Neural progenitor cell (in vitro differentiated cells): Measurements from ENCODE around the gene LMF1. TPM values are rescaled to one million over a fixed set of nuclear protein-coding genes. Genes with fewer than 3 reads are reported as not detected.
A peak's percentile ranks its signal among the peaks of the same experiment; 100 is the strongest.

ENCODE experiments used
- DNase-seq: peaks from one replicate; pipeline ENCODE4 v3.0.0-alpha.2; 2016; ENCODE audit warnings: low spot score
- H2AFZ ChIP-seq: fragments of 200-600 bp; sonication (generic); replicated peaks from 2 replicates; pipeline ENCODE4 v1.6.1; 2016; ENCODE audit warnings: antibody characterized with exemption
- H3F3A ChIP-seq: fragments of 200-600 bp; sonication (generic); 2 replicates; pipeline ENCODE4 v1.6.1; 2016; ENCODE audit warnings: antibody characterized with exemption, low read depth
- H3K27ac ChIP-seq: fragments of 200-600 bp; sonication (generic); 2 replicates; pipeline ENCODE4 v1.5.1; 2016; ENCODE audit warnings: mild to moderate bottlenecking
- H3K27me3 ChIP-seq: fragments of 200-600 bp; sonication (generic); 2 replicates; pipeline ENCODE4 v1.6.1; 2016; ENCODE audit warnings: mild to moderate bottlenecking, moderate library complexity
- H3K36me3 ChIP-seq: fragments of 200-600 bp; sonication (generic); 2 replicates; pipeline ENCODE4 v1.5.1; 2016
- H3K4me1 ChIP-seq: fragments of 200-600 bp; sonication (generic); 2 replicates; pipeline ENCODE4 v1.6.1; 2016; ENCODE audit warnings: mixed run types
- H3K4me2 ChIP-seq: fragments of 200-600 bp; sonication (generic); 2 replicates; pipeline ENCODE4 v1.6.1; 2016
- H3K4me3 ChIP-seq: fragments of 200-600 bp; sonication (generic); 2 replicates; pipeline ENCODE4 v1.5.1; 2016
- H3K79me2 ChIP-seq: fragments of 200-600 bp; sonication (generic); 2 replicates; pipeline ENCODE4 v1.6.1; 2016; ENCODE audit warnings: low read depth
- H3K9ac ChIP-seq: fragments of 200-600 bp; sonication (generic); 2 replicates; pipeline ENCODE4 v1.6.1; 2016
- H3K9me3 ChIP-seq: fragments of 200-600 bp; sonication (generic); 2 replicates; pipeline ENCODE4 v1.5.1; 2016; ENCODE audit warnings: low read depth
- H4K20me1 ChIP-seq: fragments of 200-600 bp; sonication (generic); 2 replicates; pipeline ENCODE4 v1.6.1; 2016; ENCODE audit warnings: low read depth
- H3K27ac Mint-ChIP-seq: 3 replicates; pipeline ENCODE4 v1.8.0; 2021; ENCODE audit warnings: mixed read lengths
- H3K27me3 Mint-ChIP-seq: 2 replicates; pipeline ENCODE4 v1.8.0; 2022; ENCODE audit warnings: low read depth, mild to moderate bottlenecking, inconsistent platforms, moderate library complexity, mixed read lengths; ENCODE audit not compliant: insufficient read depth
- H3K36me3 Mint-ChIP-seq: 3 replicates; pipeline ENCODE4 v1.8.0; 2021; ENCODE audit warnings: mixed read lengths
- H3K4me1 Mint-ChIP-seq: 3 replicates; pipeline ENCODE4 v1.8.0; 2021; ENCODE audit warnings: mixed read lengths
- H3K4me3 Mint-ChIP-seq: 3 replicates; pipeline ENCODE4 v1.8.0; 2021; ENCODE audit warnings: mild to moderate bottlenecking, moderate library complexity, mixed read lengths
- H3K9me3 Mint-ChIP-seq: 3 replicates; pipeline ENCODE4 v1.8.0; 2020; ENCODE audit warnings: mixed read lengths
- EZH2 ChIP-seq: fragments of 200-600 bp; sonication (generic); IDR thresholded peaks from 2 replicates; pipeline ENCODE4 v1.6.1; 2017; ENCODE audit warnings: antibody characterized with exemption, mild to moderate bottlenecking, moderate library complexity
- EZH2phosphoT487 ChIP-seq: fragments of 200-600 bp; sonication (generic); IDR thresholded peaks from 2 replicates; pipeline ENCODE4 v1.6.1; 2017; ENCODE audit warnings: antibody characterized with exemption
- total RNA-seq: library from RNA; depleted of rRNA; stranded (reverse); fragments of >200 nt; gene quantifications from 2 replicates; pipeline ENCODE4 v1.2.3, GENCODE V29; 2015; ENCODE audit warnings: low replicate concordance
- TF ChIP-seq, protein P1 (sequence below): fragments of 200-600 bp; sonication (generic); IDR thresholded peaks from 2 replicates; pipeline ENCODE4 v1.5.1; 2017; ENCODE audit warnings: antibody characterized with exemption, mild to moderate bottlenecking

The LMF1 gene
- total RNA-seq, 1 donor from 2014 or later: 3.4 TPM

DNA sequence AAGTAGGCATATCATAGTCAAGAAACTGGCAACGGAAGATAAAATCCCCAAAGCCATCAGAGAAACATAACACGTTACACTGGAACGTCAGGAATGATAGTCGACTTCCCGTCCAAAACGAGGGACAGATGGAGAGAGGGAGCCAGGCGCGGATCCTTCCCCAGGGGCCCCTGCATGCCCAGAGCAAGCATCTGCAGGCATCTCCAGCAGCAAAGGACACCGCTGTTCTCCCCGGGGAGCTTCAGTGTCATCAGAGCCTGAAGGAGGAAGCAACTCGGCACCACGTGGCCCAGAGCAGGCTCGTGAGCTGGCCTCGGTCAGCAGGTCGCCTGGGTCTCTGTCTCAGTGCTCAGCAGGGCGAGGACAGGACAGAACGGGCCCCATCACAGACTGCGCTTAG lies 50.1 kb downstream of the LMF1 start:
- H3K27ac ChIP-seq: no peak overlapping the region
- Mint-ChIP-seq H3K27me3 (peaks cover 2% of the 10 kb centered on the region), H3K9me3 (peaks cover 11% of the 10 kb centered on the region), H3K4me1 (peaks cover 25% of the 10 kb centered on the region), H3K4me3 (no peak overlapping the region), H3K27ac (peak overlapping the region; percentile 91), H3K36me3 (peaks cover 38% of the 10 kb centered on the region)
- peaks cover 3% of the 10 kb centered on the region for H3K4me1 ChIP-seq
- H3K9ac ChIP-seq: no peak overlapping the region
- no peaks in the 10 kb centered on the region for H3K9me3 ChIP-seq
- H3F3A ChIP-seq: peaks cover 1% of the 10 kb centered on the region
- H3K27me3 ChIP-seq: no peaks in the 10 kb centered on the region
- H3K4me2 ChIP-seq: no peak overlapping the region
- H3K79me2 ChIP-seq: no peaks in the 10 kb centered on the region
- no peak overlapping the region for H3K4me3 ChIP-seq
- TF ChIP-seq EZH2phosphoT487: no peak
- TF ChIP-seq EZH2: no peak
- TF ChIP-seq, protein P1, sequence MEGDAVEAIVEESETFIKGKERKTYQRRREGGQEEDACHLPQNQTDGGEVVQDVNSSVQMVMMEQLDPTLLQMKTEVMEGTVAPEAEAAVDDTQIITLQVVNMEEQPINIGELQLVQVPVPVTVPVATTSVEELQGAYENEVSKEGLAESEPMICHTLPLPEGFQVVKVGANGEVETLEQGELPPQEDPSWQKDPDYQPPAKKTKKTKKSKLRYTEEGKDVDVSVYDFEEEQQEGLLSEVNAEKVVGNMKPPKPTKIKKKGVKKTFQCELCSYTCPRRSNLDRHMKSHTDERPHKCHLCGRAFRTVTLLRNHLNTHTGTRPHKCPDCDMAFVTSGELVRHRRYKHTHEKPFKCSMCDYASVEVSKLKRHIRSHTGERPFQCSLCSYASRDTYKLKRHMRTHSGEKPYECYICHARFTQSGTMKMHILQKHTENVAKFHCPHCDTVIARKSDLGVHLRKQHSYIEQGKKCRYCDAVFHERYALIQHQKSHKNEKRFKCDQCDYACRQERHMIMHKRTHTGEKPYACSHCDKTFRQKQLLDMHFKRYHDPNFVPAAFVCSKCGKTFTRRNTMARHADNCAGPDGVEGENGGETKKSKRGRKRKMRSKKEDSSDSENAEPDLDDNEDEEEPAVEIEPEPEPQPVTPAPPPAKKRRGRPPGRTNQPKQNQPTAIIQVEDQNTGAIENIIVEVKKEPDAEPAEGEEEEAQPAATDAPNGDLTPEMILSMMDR: no peak
- no peaks in the 10 kb centered on the region for H4K20me1 ChIP-seq
- no peaks in the 10 kb centered on the region for H3K36me3 ChIP-seq
- H2AFZ ChIP-seq: no peak overlapping the region
- peak; percentile 1 for DNase-seq

DNA sequence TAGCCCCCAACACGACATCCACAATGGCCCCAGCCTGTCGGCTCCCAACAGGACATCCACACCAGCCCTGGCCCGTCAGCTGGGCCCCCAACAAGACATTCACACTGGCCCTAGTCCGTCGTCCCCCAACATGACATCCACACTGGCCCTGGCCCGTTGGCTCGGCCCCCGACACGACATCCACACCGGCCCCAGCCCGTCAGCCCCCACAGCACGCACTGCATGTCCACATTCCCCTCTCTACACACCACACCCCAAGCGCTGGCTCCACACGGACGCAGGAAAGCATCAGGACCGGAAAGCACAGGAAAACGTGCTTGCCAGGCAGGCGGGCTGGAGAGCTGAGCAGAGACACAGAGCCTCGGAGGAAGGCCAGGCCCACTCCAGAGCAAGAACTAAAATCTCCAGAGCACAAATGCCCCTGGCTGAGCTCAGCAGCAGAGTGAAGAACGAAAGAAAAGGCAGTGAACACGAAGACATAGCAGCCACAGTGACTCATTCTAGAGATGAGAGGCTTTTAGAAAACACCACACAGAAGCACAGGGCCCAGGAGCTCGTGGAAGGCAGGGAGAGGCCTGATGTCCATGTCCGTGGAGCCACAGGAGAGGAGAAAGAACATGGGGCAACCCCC lies 50.6 kb downstream of the LMF1 start:
- Histone ChIP-seq H3F3A (no peaks in the 10 kb centered on the region), H2AFZ (no peak overlapping the region), H3K4me1 (peaks cover 3% of the 10 kb centered on the region), H3K4me2 (no peak overlapping the region), H3K27ac (no peak overlapping the region), H3K79me2 (no peaks in the 10 kb centered on the region), H3K9me3 (no peaks in the 10 kb centered on the region), H3K27me3 (no peaks in the 10 kb centered on the region), H3K4me3 (no peak overlapping the region), H4K20me1 (no peaks in the 10 kb centered on the region), H3K36me3 (no peaks in the 10 kb centered on the region), H3K9ac (no peak overlapping the region)
- H3K36me3 Mint-ChIP-seq: peaks cover 36% of the 10 kb centered on the region
- TF ChIP-seq EZH2 (no peak), EZH2phosphoT487 (no peak)
- TF ChIP-seq, protein P1: no peak
- no peak for DNase-seq
- H3K27me3 Mint-ChIP-seq: peaks cover 2% of the 10 kb centered on the region
- H3K4me1 Mint-ChIP-seq: peaks cover 25% of the 10 kb centered on the region
- H3K27ac Mint-ChIP-seq: peak overlapping the region; percentile 91
- peak overlapping the region; percentile 19 for H3K4me3 Mint-ChIP-seq
- H3K9me3 Mint-ChIP-seq: peaks cover 10% of the 10 kb centered on the region

DNA sequence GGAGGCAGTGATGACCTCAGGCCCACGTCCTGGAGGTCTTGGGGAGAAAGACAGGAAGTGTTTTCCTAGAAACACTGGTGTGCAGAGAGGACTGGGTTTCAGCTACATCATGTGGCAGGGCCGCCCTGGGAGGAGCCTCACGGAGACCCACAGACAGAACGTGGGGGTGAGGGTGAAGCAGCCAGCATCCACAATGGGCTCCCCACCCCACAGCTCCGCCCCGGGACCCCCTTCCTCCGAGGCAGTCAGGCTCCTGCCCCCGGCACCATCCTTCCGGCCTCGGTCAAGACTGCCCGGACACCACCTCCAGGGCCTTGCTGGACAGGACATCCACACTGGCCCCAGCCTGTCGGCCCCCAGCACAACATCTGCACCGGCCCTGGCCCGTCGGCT lies 51.1 kb downstream of the LMF1 start:
- TF ChIP-seq, protein P1: no peak
- TF ChIP-seq EZH2phosphoT487 (no peak), EZH2 (no peak)
- Mint-ChIP-seq H3K36me3 (peaks cover 32% of the 10 kb centered on the region), H3K4me3 (no peak overlapping the region), H3K27ac (peak overlapping the region; percentile 91), H3K4me1 (peaks cover 25% of the 10 kb centered on the region), H3K27me3 (peaks cover 2% of the 10 kb centered on the region), H3K9me3 (peaks cover 10% of the 10 kb centered on the region)
- no peaks in the 10 kb centered on the region for H3F3A ChIP-seq
- no peak for DNase-seq
- H3K4me2 ChIP-seq: no peak overlapping the region
- H3K27me3 ChIP-seq: no peaks in the 10 kb centered on the region
- no peak overlapping the region for H3K9ac ChIP-seq
- H3K4me1 ChIP-seq: peaks cover 3% of the 10 kb centered on the region
- H3K36me3 ChIP-seq: no peaks in the 10 kb centered on the region
- H3K27ac ChIP-seq: no peak overlapping the region
- no peak overlapping the region for H2AFZ ChIP-seq
- no peak overlapping the region for H3K4me3 ChIP-seq
- H4K20me1 ChIP-seq: no peaks in the 10 kb centered on the region
- no peaks in the 10 kb centered on the region for H3K9me3 ChIP-seq
- H3K79me2 ChIP-seq: no peaks in the 10 kb centered on the region
